ENCODE results near the gene MC1R.
"Not testable (repeated sequence)": the region's sequence is repeated elsewhere in the genome, so short reads cannot be mapped to it uniquely, and the experiment has no call there.

The MC1R gene

DNA sequence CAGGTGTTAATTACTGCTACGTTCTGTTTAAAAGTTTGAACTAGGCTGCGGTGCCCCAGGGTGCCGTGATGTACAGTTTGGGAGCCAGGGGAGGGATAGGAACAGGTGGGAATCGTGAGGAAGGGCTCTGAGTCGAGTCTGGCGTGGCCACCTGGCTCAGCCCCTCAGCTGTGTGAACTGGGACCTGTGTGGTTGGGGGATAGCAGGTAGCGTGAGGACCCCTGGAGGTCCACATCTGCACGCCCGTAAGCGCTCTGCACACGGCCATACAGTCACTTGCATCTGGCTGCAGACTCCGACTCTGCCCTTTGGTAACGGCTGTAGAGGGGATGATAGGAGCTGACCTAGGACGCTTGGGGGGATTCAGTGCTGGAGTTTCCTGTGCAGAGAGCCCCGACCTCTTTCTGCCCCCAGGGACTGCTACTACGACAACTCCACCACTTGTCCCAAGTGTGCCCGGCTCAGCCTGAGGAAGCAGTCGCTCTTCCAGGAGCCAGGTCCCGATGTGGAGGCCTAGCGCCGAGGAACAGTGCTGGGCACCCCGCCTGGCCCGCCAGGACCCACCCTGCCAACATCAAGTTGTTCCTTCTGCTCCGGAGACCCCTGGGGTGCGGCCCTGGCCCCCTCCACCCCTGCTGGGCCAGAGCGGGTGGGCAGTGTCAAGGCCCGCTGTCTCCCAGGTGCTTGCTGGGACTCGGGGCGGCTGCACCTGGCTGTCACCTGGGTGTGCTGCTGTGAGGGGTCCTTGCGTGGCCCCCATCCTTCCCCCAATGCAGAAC, 47.0 kb downstream of the MC1R start:
- no peak for FAIRE-seq

DNA sequence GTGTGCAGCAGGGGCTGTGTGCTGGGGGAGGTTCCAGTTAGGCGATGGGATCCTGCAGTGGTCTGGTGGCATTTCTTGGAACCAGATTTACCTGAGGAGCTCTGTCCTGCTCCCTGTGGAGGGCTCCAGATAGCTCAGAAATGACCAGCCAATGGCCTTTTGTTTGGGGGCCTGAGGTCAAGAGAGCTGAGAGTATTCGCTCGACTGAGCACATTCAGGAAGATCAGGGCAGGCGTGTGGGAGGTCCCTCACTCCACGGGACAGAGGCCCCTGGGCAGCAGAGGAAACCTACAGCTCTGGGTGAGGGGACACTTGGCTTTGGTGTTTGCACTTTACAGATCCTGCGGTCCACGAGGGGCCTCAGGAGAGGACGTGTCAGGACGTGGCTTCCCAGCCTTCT, 48.1 kb downstream of the MC1R start:
- FAIRE-seq = no peak

DNA sequence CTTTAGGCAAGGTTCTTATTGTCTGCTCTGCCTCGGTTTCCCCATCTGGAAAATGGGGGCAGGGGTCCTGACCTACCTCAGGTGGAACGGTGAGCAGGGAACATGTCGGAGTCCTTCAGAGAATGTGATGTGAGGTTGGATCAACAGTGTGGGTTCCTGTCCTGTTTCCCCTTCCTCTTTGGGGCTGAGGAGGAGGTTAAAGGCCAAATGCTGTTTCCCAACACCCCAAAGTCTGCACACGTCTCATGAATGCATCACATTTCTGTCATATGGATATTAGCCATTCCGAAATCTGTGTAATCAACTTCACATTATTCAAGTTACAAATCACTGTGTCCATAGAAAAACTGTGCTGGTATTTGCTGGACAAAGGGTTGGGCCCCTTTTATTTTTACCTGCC, 48.8 kb downstream of the MC1R start:
- FAIRE-seq = not testable (repeated sequence)

DNA sequence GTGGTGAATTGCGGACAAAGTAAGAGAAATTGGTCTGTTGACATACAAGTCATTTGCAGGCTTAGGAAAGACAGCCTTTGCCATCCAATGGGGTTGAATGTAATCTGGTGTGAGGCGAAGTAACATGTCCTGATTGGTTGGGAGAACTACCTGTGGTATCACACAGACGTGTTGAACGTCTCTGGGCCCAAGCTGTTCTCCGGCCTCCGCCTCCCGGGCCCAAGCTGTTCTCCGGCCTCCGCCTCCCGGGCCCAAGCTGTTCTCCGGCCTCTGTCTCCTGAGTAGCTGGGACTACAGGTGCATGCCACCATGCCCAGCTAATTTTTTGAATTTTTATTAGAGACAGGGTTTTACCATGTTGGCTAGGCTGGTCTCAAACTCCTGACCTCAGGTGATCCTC, 49.4 kb downstream of the MC1R start:
- not testable (repeated sequence) for FAIRE-seq

DNA sequence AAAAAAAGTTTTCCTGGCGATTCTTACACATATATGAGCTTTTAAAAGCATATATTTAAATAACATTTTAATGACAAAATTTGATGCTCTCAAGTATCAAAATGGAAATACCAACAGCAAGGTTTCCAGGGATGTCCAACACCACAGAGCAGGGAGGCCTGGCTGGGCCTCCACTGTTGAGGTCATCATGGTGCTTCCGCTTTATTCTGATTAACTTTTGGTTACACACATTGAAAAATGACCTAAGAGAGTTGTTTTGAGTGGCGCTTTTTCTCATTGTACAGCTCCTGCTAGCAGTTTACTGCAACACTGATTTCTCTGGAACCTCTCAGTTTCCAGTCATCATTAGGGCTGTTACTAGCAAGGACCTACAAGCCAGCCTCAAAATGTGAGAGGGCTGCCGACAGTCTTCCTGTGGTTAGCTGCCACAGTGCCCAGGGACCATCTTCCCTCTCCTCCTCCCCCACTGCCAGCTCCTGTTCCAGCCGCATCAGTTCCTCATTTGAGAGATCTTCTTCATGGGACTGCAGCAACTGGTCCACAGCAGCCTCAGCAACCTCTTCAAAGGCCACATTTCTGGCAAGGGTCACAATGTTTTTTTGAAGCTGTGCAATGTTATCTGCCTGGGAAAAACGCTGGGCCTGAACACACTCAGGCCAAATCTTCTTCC, 51.2 kb downstream of the MC1R start:
- no peak for FAIRE-seq

All from islet of Langerhans (tissue), 1 donor.